ENCODE data around the gene RCAN3. TPM values are rescaled to one million over a fixed set of nuclear protein-coding genes. Genes with fewer than 3 reads are reported as not detected.

The RCAN3 gene
- total RNA-seq, 2 experiments from 2014 or later, result 51.2 to 56.6 TPM

DNA sequence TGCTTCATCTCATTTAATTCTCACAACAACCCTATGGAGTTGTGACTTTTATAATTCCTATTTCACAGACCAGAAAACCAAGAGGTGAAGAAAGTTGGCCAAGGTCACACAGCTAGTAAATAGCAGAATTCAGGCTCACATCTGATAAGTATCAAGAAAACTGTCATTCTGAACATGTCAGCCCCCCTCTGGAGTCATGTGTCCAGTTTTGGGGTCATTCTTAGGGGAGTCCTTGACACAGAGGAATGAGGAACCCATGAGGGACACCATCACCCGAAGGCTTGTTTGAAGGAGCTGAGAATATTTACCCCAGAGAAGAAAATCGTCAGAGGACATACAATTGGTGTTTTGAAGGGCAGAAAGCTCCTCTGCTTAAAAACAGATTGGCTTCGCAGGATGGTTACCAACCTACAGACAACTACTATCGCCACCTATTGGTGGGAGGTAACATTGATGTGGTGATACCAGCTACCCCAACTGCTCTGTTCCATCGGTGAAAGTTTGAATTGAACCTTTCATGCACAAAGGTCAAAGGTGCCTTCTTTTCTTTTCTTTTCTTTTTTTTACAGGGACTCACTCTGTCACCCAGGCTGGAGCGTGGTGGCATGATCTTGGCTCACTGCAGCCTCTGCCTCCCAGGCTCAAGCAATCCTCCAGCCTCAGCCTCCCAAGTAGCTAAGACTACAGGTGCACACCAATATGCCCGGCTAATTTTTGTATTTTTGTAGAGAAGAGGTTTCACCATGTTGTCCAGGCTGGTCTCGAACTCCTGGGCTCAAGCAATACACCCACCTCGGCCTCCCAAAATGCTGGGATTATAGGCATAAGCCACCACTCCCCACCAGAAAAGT, 84.6 kb downstream of the RCAN3 start:
- ChIA-PET POLR2A (interaction anchor here (1.1 kb wide), 1 partner anchor 113 kb away, joined by 3 read pairs; no protein-coding TSS in a partner anchor), CTCF (interaction anchor here (0.6 to 2.8 kb wide), 22 partner anchors 9 to 388 kb away, joined by 3 to 19 read pairs (median 4); partner anchors contain the start of genes NIPAL3 and RCAN3)

DNA sequence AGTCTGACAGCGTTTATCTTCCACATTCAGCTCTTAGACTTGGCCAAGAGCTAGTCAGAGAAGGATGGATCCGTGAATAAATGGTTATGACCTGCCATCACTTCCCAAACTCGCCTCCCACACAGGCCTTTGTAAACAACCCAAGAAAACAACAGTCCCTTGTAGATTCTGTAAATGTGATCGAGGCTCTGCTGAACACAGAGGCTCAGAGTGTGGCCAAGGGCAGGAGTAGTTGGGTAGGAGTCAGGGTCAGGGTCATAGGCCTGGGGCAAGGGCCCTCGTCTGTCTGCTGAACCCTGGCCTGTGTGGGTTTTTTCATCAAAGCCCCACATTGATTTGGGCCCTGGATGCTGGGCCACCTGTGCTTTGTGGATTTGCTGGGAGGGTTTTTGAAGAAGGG, 85.9 kb downstream of the RCAN3 start:
- POLR2A ChIA-PET, result no interaction called here

GRCh38 chr1:24589200-24589599, 86.6 kb downstream of the RCAN3 start:
- ChIA-PET CTCF (no interaction called here), POLR2A (no interaction called here)

More for the DNA sequence above, 85.9 kb downstream of the RCAN3 start:
- CTCF ChIA-PET, result interaction anchor here (1.9 kb wide), 1 partner anchor 387 kb away, joined by 6 read pairs; no protein-coding TSS in a partner anchor

Other genes starting within 250 kb of the RCAN3 start
- gene GRHL3, start 183.5 kb upstream of the RCAN3 start, total RNA-seq, result not detected
- gene STPG1, start 89.1 kb upstream of the RCAN3 start, total RNA-seq, result 1 to 10 TPM; 5.2 to 5.7 TPM
- gene NIPAL3, start 87.0 kb upstream of the RCAN3 start, total RNA-seq, result 10 to 100 TPM; 34.8 to 34.9 TPM
- gene NCMAP, start 53.3 kb downstream of the RCAN3 start, total RNA-seq, result under 1 TPM in 1 of 2 experiments, not detected in 1; 0.04 TPM
- 100 to 1,000 TPM; 233 to 234 TPM for gene SRRM1, start 140.5 kb downstream of the RCAN3 start, total RNA-seq
- gene CLIC4, start 242.6 kb downstream of the RCAN3 start, total RNA-seq, result 10 to 100 TPM; 20.7 to 21.0 TPM